GM12878 (cell line): Measurements from ENCODE around the gene CSAD. TPM values are rescaled to one million over a fixed set of nuclear protein-coding genes. Genes with fewer than 3 reads are reported as not detected.

Experiments used
- ATF7 ChIP-seq: fragments of 450-650 bp; IDR thresholded peaks from 2 replicates; pipeline ENCODE4 v1.6.1; 2016; ENCODE audit warnings: low read depth, mild to moderate bottlenecking
- CHD2 ChIP-seq: IDR thresholded peaks from 2 replicates; pipeline ENCODE4 v1.6.1; 2011; ENCODE audit warnings: low read depth, low read length, improper control_type of control experiment, borderline replicate concordance
- FOS ChIP-seq: IDR thresholded peaks from 3 replicates; pipeline ENCODE4 v1.6.1; 2011; ENCODE audit warnings: borderline replicate concordance; ENCODE audit not compliant: insufficient read length; ENCODE audit errors: extremely low read depth
- HDAC6 ChIP-seq: fragments of 200-600 bp; sonication (generic); IDR thresholded peaks from one replicate; pipeline ENCODE4 v1.8.0; 2017; ENCODE audit warnings: antibody characterized with exemption; ENCODE audit not compliant: unreplicated experiment
- KAT2A ChIP-seq: conservative IDR thresholded peaks from 2 replicates; pipeline ENCODE4 v1.6.1; 2011; ENCODE audit warnings: low read depth, low read length; ENCODE audit not compliant: control insufficient read depth
- PAX5 ChIP-seq: IDR thresholded peaks from 2 replicates; pipeline ENCODE4 v1.6.1; 2011; ENCODE audit warnings: low read depth, low read length, borderline replicate concordance
- POLR2AphosphoS5 ChIP-seq: IDR thresholded peaks from 2 replicates; pipeline ENCODE4 v1.6.1; 2011; ENCODE audit warnings: mild to moderate bottlenecking, low read length, inconsistent platforms
- STAT1 ChIP-seq: fragments of 450-650 bp; conservative IDR thresholded peaks from 2 replicates; pipeline ENCODE4 v1.6.1; 2014; ENCODE audit warnings: antibody characterized with exemption, mild to moderate bottlenecking
- ZZZ3 ChIP-seq: IDR thresholded peaks from 2 replicates; pipeline ENCODE4 v1.6.1; 2011; ENCODE audit warnings: low read depth; ENCODE audit not compliant: control insufficient read depth, insufficient read length
- polyA plus RNA-seq, 11 experiments: library from polyadenylated mRNA; depleted of rRNA in 4 of 11; unstranded in 6 of 11; stranded (reverse) in 5 of 11; fragments of >200 nt; fragmentation: Nextera tagmentation in 4 of 11; fragmentation: Illumina TruSeq in 1 of 11; extraction: Ambion mirVana in 4 of 11; extraction: Trizol in 1 of 11; gene quantifications; 1 replicate in 1 of 11; 2 replicates in 10 of 11; pipeline versions ENCODE4 v1.2.1 to v1.2.3, GENCODE V29; 2011 to 2016; ENCODE audit warnings: inconsistent platforms in 2 of 11, missing spikeins in 2 of 11, low read depth in 1 of 11
- total RNA-seq, 4 experiments: library from RNA; depleted of rRNA in 3 of 4; stranded (reverse); fragments of >200 nt in 3 of 4; fragmentation: Illumina TruSeq in 1 of 4; extraction: Trizol in 1 of 4; gene quantifications; 2 replicates each; pipeline versions ENCODE4 v1.2.1 to v1.2.3, GENCODE V29; 2013 to 2021
- TF ChIP-seq, protein P1 (sequence below): IDR thresholded peaks from 2 replicates; pipeline ENCODE4 v1.6.1; 2012; ENCODE audit warnings: improper control_type of control experiment, low read depth, low read length; ENCODE audit not compliant: insufficient replicate concordance
- TF ChIP-seq, protein P2 (sequence below): IDR thresholded peaks from 2 replicates; pipeline ENCODE4 v1.6.1; 2011; ENCODE audit warnings: low read depth, mild to moderate bottlenecking, low read length, moderate library complexity, borderline replicate concordance; ENCODE audit errors: extremely low read depth
- TF ChIP-seq, protein P3 (sequence below): fragments of 450-650 bp; IDR thresholded peaks from 2 replicates; pipeline ENCODE4 v1.6.1; 2018; ENCODE audit warnings: mild to moderate bottlenecking, low read depth, moderate library complexity; ENCODE audit not compliant: partially characterized antibody
- TF ChIP-seq, protein P4 (sequence below): fragments of 450-650 bp; formaldehyde crosslinking; IDR thresholded peaks from 2 replicates; pipeline ENCODE4 v1.4.0; 2022; ENCODE audit warnings: mild to moderate bottlenecking, moderate library complexity
- TF ChIP-seq, protein P5 (sequence below): fragments of 450-650 bp; IDR thresholded peaks from 2 replicates; pipeline ENCODE4 v1.6.1; 2017; ENCODE audit warnings: mild to moderate bottlenecking, moderate library complexity

Gene CSAD
- total and polyA plus RNA-seq, 10 of the 15 experiments (the other 5 are each of a cell fraction or from before 2014, with no cell fraction given) = 1.1 to 20.4 (median 6.2) TPM

DNA sequence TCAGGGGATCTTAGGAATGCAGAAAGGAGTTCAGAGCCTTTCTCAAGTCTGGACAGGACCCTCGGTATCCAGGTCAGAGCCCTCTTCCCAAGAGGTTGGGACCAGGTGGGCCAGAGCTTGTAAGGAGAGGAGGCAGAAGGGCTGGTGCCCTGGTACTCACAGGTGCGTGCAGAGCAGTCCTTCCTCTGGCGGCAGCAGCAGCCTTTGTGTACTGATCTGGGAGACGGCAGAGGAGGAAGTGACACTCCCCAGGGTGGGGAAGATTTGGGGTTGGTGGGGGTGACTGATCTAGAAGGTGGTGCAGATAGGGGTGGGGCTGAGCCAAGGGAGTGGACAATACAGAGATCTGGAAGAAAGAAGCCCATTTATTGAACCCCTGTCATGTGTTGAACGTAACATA lies 26.3 kb upstream of the CSAD start, which contains the start of gene ITGB7 (continued):
- TF ChIP-seq, protein P1, sequence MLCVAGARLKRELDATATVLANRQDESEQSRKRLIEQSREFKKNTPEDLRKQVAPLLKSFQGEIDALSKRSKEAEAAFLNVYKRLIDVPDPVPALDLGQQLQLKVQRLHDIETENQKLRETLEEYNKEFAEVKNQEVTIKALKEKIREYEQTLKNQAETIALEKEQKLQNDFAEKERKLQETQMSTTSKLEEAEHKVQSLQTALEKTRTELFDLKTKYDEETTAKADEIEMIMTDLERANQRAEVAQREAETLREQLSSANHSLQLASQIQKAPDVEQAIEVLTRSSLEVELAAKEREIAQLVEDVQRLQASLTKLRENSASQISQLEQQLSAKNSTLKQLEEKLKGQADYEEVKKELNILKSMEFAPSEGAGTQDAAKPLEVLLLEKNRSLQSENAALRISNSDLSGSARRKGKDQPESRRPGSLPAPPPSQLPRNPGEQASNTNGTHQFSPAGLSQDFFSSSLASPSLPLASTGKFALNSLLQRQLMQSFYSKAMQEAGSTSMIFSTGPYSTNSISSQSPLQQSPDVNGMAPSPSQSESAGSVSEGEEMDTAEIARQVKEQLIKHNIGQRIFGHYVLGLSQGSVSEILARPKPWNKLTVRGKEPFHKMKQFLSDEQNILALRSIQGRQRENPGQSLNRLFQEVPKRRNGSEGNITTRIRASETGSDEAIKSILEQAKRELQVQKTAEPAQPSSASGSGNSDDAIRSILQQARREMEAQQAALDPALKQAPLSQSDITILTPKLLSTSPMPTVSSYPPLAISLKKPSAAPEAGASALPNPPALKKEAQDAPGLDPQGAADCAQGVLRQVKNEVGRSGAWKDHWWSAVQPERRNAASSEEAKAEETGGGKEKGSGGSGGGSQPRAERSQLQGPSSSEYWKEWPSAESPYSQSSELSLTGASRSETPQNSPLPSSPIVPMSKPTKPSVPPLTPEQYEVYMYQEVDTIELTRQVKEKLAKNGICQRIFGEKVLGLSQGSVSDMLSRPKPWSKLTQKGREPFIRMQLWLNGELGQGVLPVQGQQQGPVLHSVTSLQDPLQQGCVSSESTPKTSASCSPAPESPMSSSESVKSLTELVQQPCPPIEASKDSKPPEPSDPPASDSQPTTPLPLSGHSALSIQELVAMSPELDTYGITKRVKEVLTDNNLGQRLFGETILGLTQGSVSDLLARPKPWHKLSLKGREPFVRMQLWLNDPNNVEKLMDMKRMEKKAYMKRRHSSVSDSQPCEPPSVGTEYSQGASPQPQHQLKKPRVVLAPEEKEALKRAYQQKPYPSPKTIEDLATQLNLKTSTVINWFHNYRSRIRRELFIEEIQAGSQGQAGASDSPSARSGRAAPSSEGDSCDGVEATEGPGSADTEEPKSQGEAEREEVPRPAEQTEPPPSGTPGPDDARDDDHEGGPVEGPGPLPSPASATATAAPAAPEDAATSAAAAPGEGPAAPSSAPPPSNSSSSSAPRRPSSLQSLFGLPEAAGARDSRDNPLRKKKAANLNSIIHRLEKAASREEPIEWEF = no peak
- TF ChIP-seq, protein P2, sequence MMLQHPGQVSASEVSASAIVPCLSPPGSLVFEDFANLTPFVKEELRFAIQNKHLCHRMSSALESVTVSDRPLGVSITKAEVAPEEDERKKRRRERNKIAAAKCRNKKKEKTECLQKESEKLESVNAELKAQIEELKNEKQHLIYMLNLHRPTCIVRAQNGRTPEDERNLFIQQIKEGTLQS = no peak
- no peak for TF ChIP-seq FOS
- TF ChIP-seq, protein P3, sequence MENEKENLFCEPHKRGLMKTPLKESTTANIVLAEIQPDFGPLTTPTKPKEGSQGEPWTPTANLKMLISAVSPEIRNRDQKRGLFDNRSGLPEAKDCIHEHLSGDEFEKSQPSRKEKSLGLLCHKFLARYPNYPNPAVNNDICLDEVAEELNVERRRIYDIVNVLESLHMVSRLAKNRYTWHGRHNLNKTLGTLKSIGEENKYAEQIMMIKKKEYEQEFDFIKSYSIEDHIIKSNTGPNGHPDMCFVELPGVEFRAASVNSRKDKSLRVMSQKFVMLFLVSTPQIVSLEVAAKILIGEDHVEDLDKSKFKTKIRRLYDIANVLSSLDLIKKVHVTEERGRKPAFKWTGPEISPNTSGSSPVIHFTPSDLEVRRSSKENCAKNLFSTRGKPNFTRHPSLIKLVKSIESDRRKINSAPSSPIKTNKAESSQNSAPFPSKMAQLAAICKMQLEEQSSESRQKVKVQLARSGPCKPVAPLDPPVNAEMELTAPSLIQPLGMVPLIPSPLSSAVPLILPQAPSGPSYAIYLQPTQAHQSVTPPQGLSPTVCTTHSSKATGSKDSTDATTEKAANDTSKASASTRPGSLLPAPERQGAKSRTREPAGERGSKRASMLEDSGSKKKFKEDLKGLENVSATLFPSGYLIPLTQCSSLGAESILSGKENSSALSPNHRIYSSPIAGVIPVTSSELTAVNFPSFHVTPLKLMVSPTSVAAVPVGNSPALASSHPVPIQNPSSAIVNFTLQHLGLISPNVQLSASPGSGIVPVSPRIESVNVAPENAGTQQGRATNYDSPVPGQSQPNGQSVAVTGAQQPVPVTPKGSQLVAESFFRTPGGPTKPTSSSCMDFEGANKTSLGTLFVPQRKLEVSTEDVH = no peak
- TF ChIP-seq HDAC6 = no peak
- TF ChIP-seq STAT1 = no peak
- TF ChIP-seq PAX5 = peak; percentile 58; the same call in 1 of the 2 replicates
- TF ChIP-seq, protein P4, sequence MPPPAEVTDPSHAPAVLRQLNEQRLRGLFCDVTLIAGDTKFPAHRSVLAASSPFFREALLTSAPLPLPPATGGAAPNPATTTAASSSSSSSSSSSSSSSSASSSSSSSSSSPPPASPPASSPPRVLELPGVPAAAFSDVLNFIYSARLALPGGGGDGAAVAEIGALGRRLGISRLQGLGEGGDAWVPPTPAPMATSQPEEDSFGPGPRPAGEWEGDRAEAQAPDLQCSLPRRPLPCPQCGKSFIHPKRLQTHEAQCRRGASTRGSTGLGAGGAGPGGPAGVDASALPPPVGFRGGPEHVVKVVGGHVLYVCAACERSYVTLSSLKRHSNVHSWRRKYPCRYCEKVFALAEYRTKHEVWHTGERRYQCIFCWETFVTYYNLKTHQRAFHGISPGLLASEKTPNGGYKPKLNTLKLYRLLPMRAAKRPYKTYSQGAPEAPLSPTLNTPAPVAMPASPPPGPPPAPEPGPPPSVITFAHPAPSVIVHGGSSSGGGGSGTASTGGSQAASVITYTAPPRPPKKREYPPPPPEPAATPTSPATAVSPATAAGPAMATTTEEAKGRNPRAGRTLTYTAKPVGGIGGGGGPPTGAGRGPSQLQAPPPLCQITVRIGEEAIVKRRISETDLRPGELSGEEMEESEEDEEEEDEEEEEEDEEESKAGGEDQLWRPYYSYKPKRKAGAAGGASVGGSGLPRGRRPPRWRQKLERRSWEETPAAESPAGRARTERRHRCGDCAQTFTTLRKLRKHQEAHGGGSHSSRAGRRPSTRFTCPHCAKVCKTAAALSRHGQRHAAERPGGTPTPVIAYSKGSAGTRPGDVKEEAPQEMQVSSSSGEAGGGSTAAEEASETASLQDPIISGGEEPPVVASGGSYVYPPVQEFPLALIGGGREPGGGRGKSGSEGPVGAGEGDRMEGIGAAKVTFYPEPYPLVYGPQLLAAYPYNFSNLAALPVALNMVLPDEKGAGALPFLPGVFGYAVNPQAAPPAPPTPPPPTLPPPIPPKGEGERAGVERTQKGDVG (CRISPR knock-in tag) = no peak
- TF ChIP-seq KAT2A = no peak
- TF ChIP-seq, protein P5, sequence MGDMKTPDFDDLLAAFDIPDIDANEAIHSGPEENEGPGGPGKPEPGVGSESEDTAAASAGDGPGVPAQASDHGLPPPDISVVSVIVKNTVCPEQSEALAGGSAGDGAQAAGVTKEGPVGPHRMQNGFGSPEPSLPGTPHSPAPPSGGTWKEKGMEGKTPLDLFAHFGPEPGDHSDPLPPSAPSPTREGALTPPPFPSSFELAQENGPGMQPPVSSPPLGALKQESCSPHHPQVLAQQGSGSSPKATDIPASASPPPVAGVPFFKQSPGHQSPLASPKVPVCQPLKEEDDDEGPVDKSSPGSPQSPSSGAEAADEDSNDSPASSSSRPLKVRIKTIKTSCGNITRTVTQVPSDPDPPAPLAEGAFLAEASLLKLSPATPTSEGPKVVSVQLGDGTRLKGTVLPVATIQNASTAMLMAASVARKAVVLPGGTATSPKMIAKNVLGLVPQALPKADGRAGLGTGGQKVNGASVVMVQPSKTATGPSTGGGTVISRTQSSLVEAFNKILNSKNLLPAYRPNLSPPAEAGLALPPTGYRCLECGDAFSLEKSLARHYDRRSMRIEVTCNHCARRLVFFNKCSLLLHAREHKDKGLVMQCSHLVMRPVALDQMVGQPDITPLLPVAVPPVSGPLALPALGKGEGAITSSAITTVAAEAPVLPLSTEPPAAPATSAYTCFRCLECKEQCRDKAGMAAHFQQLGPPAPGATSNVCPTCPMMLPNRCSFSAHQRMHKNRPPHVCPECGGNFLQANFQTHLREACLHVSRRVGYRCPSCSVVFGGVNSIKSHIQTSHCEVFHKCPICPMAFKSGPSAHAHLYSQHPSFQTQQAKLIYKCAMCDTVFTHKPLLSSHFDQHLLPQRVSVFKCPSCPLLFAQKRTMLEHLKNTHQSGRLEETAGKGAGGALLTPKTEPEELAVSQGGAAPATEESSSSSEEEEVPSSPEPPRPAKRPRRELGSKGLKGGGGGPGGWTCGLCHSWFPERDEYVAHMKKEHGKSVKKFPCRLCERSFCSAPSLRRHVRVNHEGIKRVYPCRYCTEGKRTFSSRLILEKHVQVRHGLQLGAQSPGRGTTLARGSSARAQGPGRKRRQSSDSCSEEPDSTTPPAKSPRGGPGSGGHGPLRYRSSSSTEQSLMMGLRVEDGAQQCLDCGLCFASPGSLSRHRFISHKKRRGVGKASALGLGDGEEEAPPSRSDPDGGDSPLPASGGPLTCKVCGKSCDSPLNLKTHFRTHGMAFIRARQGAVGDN = no peak
- peak; percentile 96 for TF ChIP-seq POLR2AphosphoS5
- TF ChIP-seq ATF7 = peak; percentile 47
- no peak for TF ChIP-seq CHD2
- no peak for TF ChIP-seq ZZZ3
